ENCODE data around the gene DGKA.
"Not testable (repeated sequence)": the region's sequence is repeated elsewhere in the genome, so short reads cannot be mapped to it uniquely, and the experiment has no call there.

DNA sequence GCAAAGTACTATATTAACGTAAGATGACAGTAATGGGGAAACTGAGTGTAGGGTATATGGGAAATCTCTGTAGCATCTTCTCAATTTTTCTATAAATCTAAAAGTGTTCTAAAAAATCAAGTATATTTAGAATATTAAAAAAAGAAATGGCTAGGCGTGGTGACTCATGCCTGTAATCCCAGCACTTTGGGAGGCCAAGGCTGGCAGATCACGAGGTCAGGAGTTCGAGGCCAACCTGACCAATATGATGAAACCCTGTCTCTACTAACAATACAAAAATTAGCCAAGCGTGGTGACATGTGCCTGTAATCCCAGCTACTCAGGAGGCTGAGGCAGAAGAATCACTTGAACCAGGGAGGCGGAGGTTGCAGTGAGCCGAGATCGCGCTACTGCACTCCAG lies 7.3 kb upstream of the DGKA start:
- TF ChIP-seq, protein P1, sequence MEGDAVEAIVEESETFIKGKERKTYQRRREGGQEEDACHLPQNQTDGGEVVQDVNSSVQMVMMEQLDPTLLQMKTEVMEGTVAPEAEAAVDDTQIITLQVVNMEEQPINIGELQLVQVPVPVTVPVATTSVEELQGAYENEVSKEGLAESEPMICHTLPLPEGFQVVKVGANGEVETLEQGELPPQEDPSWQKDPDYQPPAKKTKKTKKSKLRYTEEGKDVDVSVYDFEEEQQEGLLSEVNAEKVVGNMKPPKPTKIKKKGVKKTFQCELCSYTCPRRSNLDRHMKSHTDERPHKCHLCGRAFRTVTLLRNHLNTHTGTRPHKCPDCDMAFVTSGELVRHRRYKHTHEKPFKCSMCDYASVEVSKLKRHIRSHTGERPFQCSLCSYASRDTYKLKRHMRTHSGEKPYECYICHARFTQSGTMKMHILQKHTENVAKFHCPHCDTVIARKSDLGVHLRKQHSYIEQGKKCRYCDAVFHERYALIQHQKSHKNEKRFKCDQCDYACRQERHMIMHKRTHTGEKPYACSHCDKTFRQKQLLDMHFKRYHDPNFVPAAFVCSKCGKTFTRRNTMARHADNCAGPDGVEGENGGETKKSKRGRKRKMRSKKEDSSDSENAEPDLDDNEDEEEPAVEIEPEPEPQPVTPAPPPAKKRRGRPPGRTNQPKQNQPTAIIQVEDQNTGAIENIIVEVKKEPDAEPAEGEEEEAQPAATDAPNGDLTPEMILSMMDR (IDR thresholded peaks at IDR 0.05; ENCODE audit: insufficient read depth, low read length): not testable (repeated sequence)
- TF ChIP-seq GABPA (IDR thresholded peaks at IDR 0.05; ENCODE audit: low read depth): not testable (repeated sequence)
